Measurements from ENCODE around the gene IQGAP1. TPM values are rescaled to one million over a fixed set of nuclear protein-coding genes. Genes with fewer than 3 reads are reported as not detected.

Gene IQGAP1
- 100 to 1,000 TPM; 128 to 132 TPM for total RNA-seq
- 100 to 1,000 TPM in 1 of 2 donors, 10 to 100 TPM in 1; 86.1 to 121 TPM for polyA plus RNA-seq

DNA sequence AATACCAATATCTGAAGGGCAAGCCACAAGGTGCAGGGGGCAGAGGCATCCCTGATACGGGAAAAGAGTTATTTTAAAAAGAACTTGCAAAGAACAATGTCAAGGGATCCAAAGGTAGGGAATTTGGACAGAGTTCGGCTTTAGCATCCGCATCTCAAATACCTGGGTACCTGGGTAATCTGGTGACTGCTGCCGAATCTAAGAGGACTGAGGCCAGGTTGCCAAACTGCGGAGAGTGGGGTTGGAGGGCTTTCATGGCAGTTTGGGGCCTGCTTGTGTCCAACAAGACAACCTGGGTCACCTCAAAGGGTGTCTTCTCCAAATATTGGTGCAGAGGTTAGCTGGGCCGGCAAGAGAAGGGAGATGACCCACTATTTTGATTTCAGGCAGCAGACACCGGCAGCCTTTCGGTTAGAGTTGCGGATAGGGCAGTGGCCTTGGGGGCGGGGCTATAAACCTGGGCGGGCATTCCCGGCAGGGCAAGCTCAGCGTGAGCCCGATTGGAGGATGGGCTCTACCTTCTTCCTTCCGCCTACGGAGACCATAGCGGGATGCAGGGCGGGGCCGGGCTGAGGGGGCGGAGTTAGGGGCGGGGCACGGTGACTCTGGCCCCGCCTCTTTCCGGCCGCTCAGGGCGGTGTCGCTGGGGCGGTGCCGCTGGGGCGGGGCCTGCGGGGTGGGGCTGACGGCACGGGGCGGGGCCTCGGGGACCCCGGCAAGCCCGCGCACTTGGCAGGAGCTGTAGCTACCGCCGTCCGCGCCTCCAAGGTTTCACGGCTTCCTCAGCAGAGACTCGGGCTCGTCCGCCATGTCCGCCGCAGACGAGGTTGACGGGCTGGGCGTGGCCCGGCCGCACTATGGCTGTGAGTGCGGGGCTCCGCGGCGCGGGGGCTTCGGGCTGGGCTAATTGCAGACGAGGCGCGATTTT, at the start of gene IQGAP1:
TSS of gene IQGAP1 (plus strand) at position 709 of the 928 bp plus-strand sequence. CDS start at position 809, 100 bp downstream.
- H3K9me3 Mint-ChIP-seq, result peaks cover 0 to 2% (median 0%) of the 10 kb centered on the region in 8 donors
- peak within 1 kb of the TSS; percentile 84 for H3K27ac ChIP-seq (ENCODE audit: low read depth, low read length)

DNA sequence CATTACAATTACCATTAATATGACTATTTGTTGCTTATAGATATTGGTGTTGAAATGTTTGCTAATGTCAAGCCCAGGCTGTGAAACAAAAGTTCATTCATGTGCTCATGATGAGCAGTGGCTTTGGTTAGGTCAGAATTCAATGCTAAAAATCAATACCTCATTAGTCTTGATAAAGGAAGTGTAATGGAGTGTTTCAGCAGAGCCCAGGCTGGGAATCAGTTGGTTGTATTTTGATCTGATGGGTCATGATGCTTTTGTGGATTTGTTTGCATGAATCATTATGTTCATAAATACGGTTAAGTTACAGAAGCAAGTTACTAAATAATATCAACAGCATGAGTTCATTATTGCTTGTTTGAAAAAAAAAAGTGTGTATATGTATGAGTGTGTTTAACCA, 49.5 kb upstream of the IQGAP1 start:
- no peak for DNase-seq
- CTCF ChIA-PET (ENCODE audit: partially characterized antibody), result no interaction called here

More for the DNA sequence above, at the start of gene IQGAP1:
- ChIA-PET POLR2A (ENCODE audit: partially characterized antibody) (interaction anchor here (0.7 to 4.1 kb wide), 27 partner anchors 11 to 546 kb away, joined by 3 to 92 read pairs (median 6); partner anchors contain the start of genes HDDC3, NGRN and UNC45A), CTCF (ENCODE audit: partially characterized antibody) (interaction anchor here (1.0 to 2.8 kb wide), 7 partner anchors 10 to 94 kb away, joined by 3 to 14 read pairs (median 6); no protein-coding TSS in a partner anchor)
- Histone ChIP-seq H3K9me3 (ENCODE audit: control insufficient read depth in 1 of 2, low read length in 2 of 2) (no peaks in the 10 kb centered on the region), H3K4me1 (ENCODE audit: insufficient read depth, low read length) (peaks cover 42% of the 10 kb centered on the region), H3K27me3 (ENCODE audit: insufficient read depth, low read length) (no peaks in the 10 kb centered on the region), H3K4me3 (ENCODE audit: low read length in 2 of 2) (peak within 1 kb of the TSS; percentile 70 to 85), H3K36me3 (ENCODE audit: insufficient read depth, low read length) (peaks cover 14% of the 10 kb centered on the region)
- H3K27me3 Mint-ChIP-seq, result no peaks in the 10 kb centered on the region
- peaks cover 36 to 54% (median 48%) of the 10 kb centered on the region in 4 donors for H3K4me1 Mint-ChIP-seq
- intact Hi-C loops (cut with micrococcal nuclease), result loop anchor here (1.0 to 5.0 kb wide), 5 partner anchors 10 to 153 kb away; partner anchors contain the start of genes GDPGP1 and ZNF774
- H3K36me3 Mint-ChIP-seq, result peaks cover 24 to 30% of the 10 kb centered on the region in 2 donors
- H3K4me3 Mint-ChIP-seq, result peak within 1 kb of the TSS; percentile 89 to 96 (median 93)
- peak; percentile 92 to 97 (median 95) for DNase-seq
- H3K27ac Mint-ChIP-seq, result peak within 1 kb of the TSS; percentile 93 to 98 (median 96)

GRCh38 chr15:90340345-90340744, 47.7 kb upstream of the IQGAP1 start:
- CTCF ChIA-PET (ENCODE audit: partially characterized antibody), result interaction anchor here (0.8 to 1.7 kb wide), 2 partner anchors 22 to 142 kb away, joined by 3 to 4 read pairs; no protein-coding TSS in a partner anchor
- Histone ChIP-seq H3K27me3 (ENCODE audit: insufficient read depth, low read length) (no peaks in the 10 kb centered on the region), H3K9me3 (ENCODE audit: control insufficient read depth in 1 of 2, low read length in 2 of 2) (no peaks in the 10 kb centered on the region), H3K4me1 (ENCODE audit: insufficient read depth, low read length) (peaks cover 17% of the 10 kb centered on the region), H3K27ac (ENCODE audit: low read depth, low read length) (no peak overlapping the region), H3K36me3 (ENCODE audit: insufficient read depth, low read length) (no peaks in the 10 kb centered on the region), H3K4me3 (ENCODE audit: low read length in 2 of 2) (no peak overlapping the region)
- POLR2A ChIA-PET (ENCODE audit: partially characterized antibody), result no interaction called here
- no peak for DNase-seq
- Mint-ChIP-seq H3K4me3 (no peak overlapping the region), H3K4me1 (peaks cover 10 to 23% (median 14%) of the 10 kb centered on the region in 4 donors), H3K36me3 (no peaks in the 10 kb centered on the region), H3K27me3 (no peaks in the 10 kb centered on the region), H3K9me3 (no peaks in the 10 kb centered on the region), H3K27ac (no peak overlapping the region)
- intact Hi-C loops (cut with micrococcal nuclease), result no loop called here

More for the DNA sequence above, 49.5 kb upstream of the IQGAP1 start:
- H3K4me1 Mint-ChIP-seq, result peaks cover 10 to 22% (median 14%) of the 10 kb centered on the region in 4 donors
- Histone ChIP-seq H3K4me3 (ENCODE audit: low read length in 2 of 2) (no peak overlapping the region), H3K36me3 (ENCODE audit: insufficient read depth, low read length) (no peaks in the 10 kb centered on the region), H3K27me3 (ENCODE audit: insufficient read depth, low read length) (no peaks in the 10 kb centered on the region), H3K9me3 (ENCODE audit: control insufficient read depth in 1 of 2, low read length in 2 of 2) (no peaks in the 10 kb centered on the region), H3K27ac (ENCODE audit: low read depth, low read length) (no peak overlapping the region), H3K4me1 (ENCODE audit: insufficient read depth, low read length) (peaks cover 17% of the 10 kb centered on the region)
- H3K27me3 Mint-ChIP-seq, result no peaks in the 10 kb centered on the region
- intact Hi-C loops (cut with micrococcal nuclease), result no loop called here
- no peaks in the 10 kb centered on the region for H3K36me3 Mint-ChIP-seq
- H3K9me3 Mint-ChIP-seq, result no peaks in the 10 kb centered on the region
- no peak overlapping the region for H3K4me3 Mint-ChIP-seq
- POLR2A ChIA-PET (ENCODE audit: partially characterized antibody), result no interaction called here
- H3K27ac Mint-ChIP-seq, result no peak overlapping the region

DNA sequence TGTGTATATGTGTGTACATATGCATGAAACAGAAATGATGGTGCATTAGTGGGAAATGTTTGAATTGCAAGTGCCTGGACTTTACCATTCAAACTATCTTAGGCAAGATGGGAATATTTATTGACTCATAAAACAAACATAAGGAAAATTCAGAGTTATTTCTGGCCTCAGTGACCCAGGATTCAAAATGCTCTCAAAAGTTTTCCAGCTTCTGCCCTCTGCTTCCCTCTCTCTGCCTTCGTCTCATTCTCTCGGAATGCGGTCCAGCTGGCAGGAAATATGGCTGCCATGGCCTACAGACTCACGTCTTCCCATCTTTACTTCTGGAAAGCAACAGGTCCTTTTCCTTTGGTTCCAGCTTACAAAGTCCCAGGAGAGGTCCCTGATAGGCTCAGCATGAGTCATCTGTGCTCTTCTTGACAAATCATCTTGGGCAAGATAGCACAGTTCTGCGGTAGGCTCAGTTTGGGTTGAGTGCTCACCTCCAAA, 44.7 kb upstream of the IQGAP1 start:
- H3K36me3 ChIP-seq (ENCODE audit: insufficient read depth, low read length), result no peaks in the 10 kb centered on the region
- DNase-seq, result no peak
- Mint-ChIP-seq H3K36me3 (no peaks in the 10 kb centered on the region), H3K9me3 (no peaks in the 10 kb centered on the region), H3K27me3 (no peaks in the 10 kb centered on the region), H3K27ac (no peak overlapping the region), H3K4me3 (no peak overlapping the region), H3K4me1 (peaks cover 6 to 15% (median 11%) of the 10 kb centered on the region in 4 donors)
- H3K4me1 ChIP-seq (ENCODE audit: insufficient read depth, low read length), result peaks cover 11% of the 10 kb centered on the region
- H3K27me3 ChIP-seq (ENCODE audit: insufficient read depth, low read length), result no peaks in the 10 kb centered on the region
- H3K9me3 ChIP-seq (ENCODE audit: control insufficient read depth in 1 of 2, low read length in 2 of 2), result no peaks in the 10 kb centered on the region
- ChIA-PET POLR2A (ENCODE audit: partially characterized antibody) (no interaction called here), CTCF (ENCODE audit: partially characterized antibody) (interaction anchor here (2.4 kb wide), 1 partner anchor 24 kb away, joined by 7 read pairs; no protein-coding TSS in a partner anchor)
- intact Hi-C loops (cut with micrococcal nuclease), result no loop called here
- H3K27ac ChIP-seq (ENCODE audit: low read depth, low read length), result no peak overlapping the region
- H3K4me3 ChIP-seq (ENCODE audit: low read length in 2 of 2), result no peak overlapping the region

DNA sequence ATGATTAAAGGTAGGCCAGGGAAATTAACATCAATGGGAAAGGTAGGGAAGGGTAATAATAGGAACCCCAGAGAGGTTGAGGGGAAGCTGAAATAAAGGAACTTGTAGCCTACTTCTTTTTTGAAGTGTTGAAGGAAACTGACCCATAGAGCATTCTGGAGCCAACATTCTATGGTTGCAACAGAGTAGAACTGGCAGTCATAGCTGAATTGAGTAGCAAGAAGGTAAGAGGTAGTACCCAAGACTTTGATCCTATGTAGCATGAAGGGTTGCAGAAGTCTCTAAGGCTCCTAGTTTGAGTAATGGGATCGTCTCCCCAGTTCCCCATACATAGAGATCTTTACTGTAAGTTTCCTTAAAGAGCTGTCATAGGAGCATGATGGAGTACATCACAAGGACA, 43.4 kb upstream of the IQGAP1 start:
- no peaks in the 10 kb centered on the region for H3K27me3 Mint-ChIP-seq
- Histone ChIP-seq H3K9me3 (ENCODE audit: control insufficient read depth in 1 of 2, low read length in 2 of 2) (no peaks in the 10 kb centered on the region), H3K4me1 (ENCODE audit: insufficient read depth, low read length) (peaks cover 11% of the 10 kb centered on the region), H3K27me3 (ENCODE audit: insufficient read depth, low read length) (no peaks in the 10 kb centered on the region), H3K36me3 (ENCODE audit: insufficient read depth, low read length) (no peaks in the 10 kb centered on the region), H3K27ac (ENCODE audit: low read depth, low read length) (no peak overlapping the region), H3K4me3 (ENCODE audit: low read length in 2 of 2) (no peak overlapping the region)
- no peaks in the 10 kb centered on the region for H3K36me3 Mint-ChIP-seq
- CTCF ChIA-PET (ENCODE audit: partially characterized antibody), result interaction anchor here (1.2 kb wide), 1 partner anchor 44 kb away, joined by 3 read pairs; no protein-coding TSS in a partner anchor
- H3K4me3 Mint-ChIP-seq, result no peak overlapping the region
- peaks cover 6 to 16% (median 11%) of the 10 kb centered on the region in 4 donors for H3K4me1 Mint-ChIP-seq
- POLR2A ChIA-PET (ENCODE audit: partially characterized antibody), result no interaction called here
- intact Hi-C loops (cut with micrococcal nuclease), result no loop called here
- no peak overlapping the region for H3K27ac Mint-ChIP-seq
- no peak for DNase-seq
- no peaks in the 10 kb centered on the region for H3K9me3 Mint-ChIP-seq

- H3K9me3 ChIP-seq (ENCODE audit: control insufficient read depth in 1 of 2, low read length in 2 of 2), result no peaks in the 10 kb centered on the region
- H3K4me3 ChIP-seq (ENCODE audit: low read length in 2 of 2), result no peak overlapping the region
- peaks cover 11% of the 10 kb centered on the region for H3K4me1 ChIP-seq (ENCODE audit: insufficient read depth, low read length)
- Mint-ChIP-seq H3K27me3 (peaks cover 0 to 1% of the 10 kb centered on the region in 2 donors), H3K4me1 (peaks cover 12 to 21% (median 15%) of the 10 kb centered on the region in 4 donors), H3K27ac (peak overlapping the region in 1 of 7 donors; percentile 48), H3K36me3 (no peaks in the 10 kb centered on the region), H3K4me3 (no peak overlapping the region), H3K9me3 (no peaks in the 10 kb centered on the region)
- intact Hi-C loops (cut with micrococcal nuclease), result no loop called here
- no peaks in the 10 kb centered on the region for H3K36me3 ChIP-seq (ENCODE audit: insufficient read depth, low read length)
- no peak overlapping the region for H3K27ac ChIP-seq (ENCODE audit: low read depth, low read length)
- ChIA-PET CTCF (ENCODE audit: partially characterized antibody) (interaction anchor here (1.2 kb wide), 2 partner anchors 26 to 45 kb away, joined by 3 read pairs; no protein-coding TSS in a partner anchor), POLR2A (ENCODE audit: partially characterized antibody) (no interaction called here)
- DNase-seq, result no peak
- H3K27me3 ChIP-seq (ENCODE audit: insufficient read depth, low read length), result no peaks in the 10 kb centered on the region
Measured at GRCh38 chr15:90345857-90346256, 42.2 kb upstream of the IQGAP1 start.

Data from CD4-positive, alpha-beta memory T cell (primary cell).